HCT116 (cell line): ENCODE results near the gene TJAP1. TPM values are rescaled to one million over a fixed set of nuclear protein-coding genes. Genes with fewer than 3 reads are reported as not detected.

Experiments
- ATAC-seq: fragments of 200-7000 bp; cut with Tn5 transposase; 2 replicates; pipeline ENCODE4 v1.9.1; 2020; ENCODE audit warnings: mild to moderate bottlenecking, moderate library complexity
- BruUV-seq: library from RNA; stranded (reverse); fragments of 400-500 nt; replicated peaks from 2 replicates; lab custom pipeline; 2021; lab: Mats Ljungman, UMichigan
- CTCF ChIA-PET: fragments of 300-600 bp; sonication (Branson Sonifier 250); formaldehyde crosslinking; loops from one replicate; lab custom pipeline; 2021; ENCODE audit warnings: antibody characterized with exemption; lab: Charles Lee
- POLR2A ChIA-PET: fragments of 300-600, 350-600 bp; sonication (Branson Sonifier 250); formaldehyde crosslinking; loops from one replicate; lab custom pipeline; 2021; ENCODE audit warnings: antibody characterized with exemption; lab: Charles Lee
- RAD21 ChIA-PET, 2 experiments: fragments of 300-600 bp; sonication (Branson Sonifier 250); formaldehyde crosslinking; loops; one replicate each; lab custom pipeline; 2023; ENCODE audit warnings: low total read pairs in 2 of 2; ENCODE audit not compliant: uncharacterized antibody in 2 of 2, unreplicated experiment in 2 of 2, low non-redundant PET in 1 of 2; lab: Charles Lee
- DNase-seq: peaks from one replicate; pipeline ENCODE4 v3.0.0-alpha.2; 2010; ENCODE audit warnings: low read depth, low spot score
- H2AFZ ChIP-seq: fragments of 200-600 bp; shearing (Covaris generic), sonication (generic); 2 replicates; pipeline ENCODE4 v1.6.1; 2017; ENCODE audit warnings: low read depth, mixed run types, mixed read lengths, antibody characterized with exemption, low read length; ENCODE audit not compliant: poor library complexity, severe bottlenecking
- H3K27ac ChIP-seq: 2 replicates; pipeline ENCODE4 v1.5.1; 2012; ENCODE audit warnings: low read depth, low read length
- H3K27me3 ChIP-seq: fragments of 200-600 bp; sonication (generic); 2 replicates; pipeline ENCODE4 v1.6.1; 2016; ENCODE audit warnings: mixed run types, low read length, mixed read lengths; ENCODE audit not compliant: insufficient read depth
- H3K36me3 ChIP-seq, 2 experiments: fragments of 200-500 bp in 1 of 2; fragments of 200-600 bp in 1 of 2; sonication (Bioruptor generic) in 1 of 2; sonication (generic) in 1 of 2; 2 replicates each; pipeline versions ENCODE4 v1.5.1 to v1.6.1; 2014 to 2016; ENCODE audit warnings: low read length in 2 of 2, inconsistent platforms in 1 of 2, mixed read lengths in 1 of 2, mixed run types in 1 of 2; ENCODE audit not compliant: insufficient read depth in 2 of 2, control insufficient read depth in 1 of 2
- H3K4me1 ChIP-seq, 2 experiments: fragments of 200-600 bp in 1 of 2; sonication (generic) in 1 of 2; 2 replicates each; pipeline versions ENCODE4 v1.5.1 to v1.6.1; 2012 to 2017; ENCODE audit warnings: low read length in 2 of 2, inconsistent platforms in 1 of 2, mild to moderate bottlenecking in 1 of 2, mixed read lengths in 1 of 2, mixed run types in 1 of 2, moderate library complexity in 1 of 2; ENCODE audit not compliant: insufficient read depth in 2 of 2, control insufficient read depth in 1 of 2
- H3K4me2 ChIP-seq: fragments of 200-600 bp; sonication (generic); 2 replicates; pipeline ENCODE4 v1.6.1; 2017; ENCODE audit warnings: mixed run types, low read length, mixed read lengths
- H3K4me3 ChIP-seq, 2 experiments: fragments of 200-600 bp in 1 of 2; sonication (generic) in 1 of 2; replicated peaks in 1 of 2; 2 replicates each; pipeline ENCODE4 v1.5.1; 2011 to 2016; ENCODE audit warnings: low read length in 2 of 2, control low read depth in 1 of 2, low read depth in 1 of 2, mild to moderate bottlenecking in 1 of 2, mixed read lengths in 1 of 2, mixed run types in 1 of 2
- H3K79me2 ChIP-seq: fragments of 200-600 bp; sonication (generic); 2 replicates; pipeline ENCODE4 v1.6.1; 2017; ENCODE audit warnings: mild to moderate bottlenecking, mixed run types, low read length, moderate library complexity, mixed read lengths; ENCODE audit not compliant: insufficient read depth
- H3K9ac ChIP-seq: fragments of 200-600 bp; sonication (generic); 2 replicates; pipeline ENCODE4 v1.6.1; 2016; ENCODE audit warnings: low read length, mixed read lengths
- H3K9me2 ChIP-seq: fragments of 200-600 bp; sonication (generic), shearing (Covaris generic); 2 replicates; pipeline ENCODE4 v1.6.1; 2017; ENCODE audit warnings: mixed run types, mild to moderate bottlenecking, moderate library complexity; ENCODE audit not compliant: insufficient read depth
- H3K9me3 ChIP-seq, 2 experiments: fragments of 200-500 bp in 1 of 2; fragments of 200-600 bp in 1 of 2; sonication (Bioruptor generic) in 1 of 2; sonication (generic) in 1 of 2; 2 replicates each; pipeline ENCODE4 v1.6.1; 2014 to 2017; ENCODE audit warnings: low read length in 2 of 2, mixed read lengths in 2 of 2, inconsistent platforms in 1 of 2, low read depth in 1 of 2, mild to moderate bottlenecking in 1 of 2, mixed run types in 1 of 2, moderate library complexity in 1 of 2; ENCODE audit not compliant: control insufficient read depth in 1 of 2, insufficient read depth in 1 of 2
- H4K20me1 ChIP-seq: fragments of 200-600 bp; sonication (generic), shearing (Covaris generic); 2 replicates; pipeline ENCODE4 v1.6.1; 2017; ENCODE audit warnings: mixed run types, mild to moderate bottlenecking, moderate library complexity; ENCODE audit not compliant: insufficient read depth
- CTCF ChIP-seq, 3 experiments: fragments of 200-600 bp in 1 of 3; sonication (generic) in 1 of 3; IDR thresholded peaks in 2 of 3; conservative IDR thresholded peaks in 1 of 3; 2 replicates each; pipeline ENCODE4 v1.5.1; 2012 to 2017; ENCODE audit warnings: low read depth in 2 of 3, low read length in 2 of 3, antibody characterized with exemption in 1 of 3, borderline replicate concordance in 1 of 3, control low read depth in 1 of 3, mild to moderate bottlenecking in 1 of 3, mixed read lengths in 1 of 3, mixed run types in 1 of 3, moderate library complexity in 1 of 3; ENCODE audit not compliant: insufficient read depth in 1 of 3
- EGR1 ChIP-seq: IDR thresholded peaks from 2 replicates; pipeline ENCODE4 v1.6.1; 2012; ENCODE audit warnings: low read depth
- ELF1 ChIP-seq: IDR thresholded peaks from 2 replicates; pipeline ENCODE4 v1.6.1; 2012; ENCODE audit warnings: low read depth, borderline replicate concordance
- JUND ChIP-seq: IDR thresholded peaks from 2 replicates; pipeline ENCODE4 v1.6.1; 2012
- POLR2A ChIP-seq: IDR thresholded peaks from 2 replicates; pipeline ENCODE4 v1.7.0; 2011; ENCODE audit warnings: borderline replicate concordance; ENCODE audit not compliant: insufficient read depth, insufficient read length; ENCODE audit errors: extremely low read depth
- SP1 ChIP-seq: IDR thresholded peaks from 2 replicates; pipeline ENCODE4 v1.6.1; 2012; ENCODE audit warnings: low read depth
- TCF7L2 ChIP-seq: IDR thresholded peaks from 2 replicates; pipeline ENCODE4 v1.7.0; 2011; ENCODE audit warnings: borderline replicate concordance, inconsistent platforms; ENCODE audit not compliant: insufficient read depth, insufficient read length; ENCODE audit errors: extremely low read depth
- YY1 ChIP-seq: IDR thresholded peaks from 2 replicates; pipeline ENCODE4 v1.6.1; 2011; ENCODE audit warnings: low read length, low read depth, moderate library complexity, mild to moderate bottlenecking; ENCODE audit not compliant: insufficient replicate concordance; ENCODE audit errors: extremely low read depth
- ZBTB33 ChIP-seq: IDR thresholded peaks from 2 replicates; pipeline ENCODE4 v1.6.1; 2011; ENCODE audit warnings: mild to moderate bottlenecking, low read length, moderate library complexity; ENCODE audit not compliant: insufficient replicate concordance; ENCODE audit errors: extremely low read depth
- ZFX ChIP-seq: fragments of 450-650 bp; IDR thresholded peaks from 2 replicates; pipeline ENCODE4 v1.6.1; 2017
- intact Hi-C: fragments of 100-400 bp; cut with micrococcal nuclease; formaldehyde crosslinking; loops from 2 replicates; pipeline ENCODE4 v1.10.0; 2022
- total RNA-seq: library from RNA; stranded (reverse); gene quantifications from one replicate; pipeline ENCODE4 v1.2.1, GENCODE V29; 2021; ENCODE audit not compliant: unreplicated experiment

The TJAP1 gene
- total RNA-seq, 1 experiment from 2014 or later: 45.2 TPM

- H2AFZ ChIP-seq: no peak overlapping the region
- no peaks in the 10 kb centered on the region for H3K9me3 ChIP-seq
- no peaks in the 10 kb centered on the region for H3K9me2 ChIP-seq
- no peak overlapping the region for H3K27ac ChIP-seq
- intact Hi-C loops: no loop called here
- ChIA-PET RAD21 (no interaction called here), CTCF (no interaction called here), POLR2A (no interaction called here)
- no peak overlapping the region for H3K9ac ChIP-seq
- BruUV-seq: no TSS peak
- no peak for ATAC-seq
- H3K4me1 ChIP-seq: peaks cover 18 to 21% of the 10 kb centered on the region in 2 experiments
- H3K79me2 ChIP-seq: no peaks in the 10 kb centered on the region
- H3K27me3 ChIP-seq: no peaks in the 10 kb centered on the region
- no peaks in the 10 kb centered on the region for H4K20me1 ChIP-seq
- DNase-seq: no peak
- no peak overlapping the region for H3K4me3 ChIP-seq
- TF ChIP-seq SP1 (no peak), ELF1 (no peak), JUND (no peak), ZFX (no peak), ZBTB33 (no peak), EGR1 (no peak), TCF7L2 (no peak), CTCF (IDR thresholded peaks at IDR 0.05 in 2 of 3, conservative IDR thresholded peaks at IDR 0.05 in 1 of 3; ENCODE audit: borderline replicate concordance in 1 of 3, insufficient read depth in 1 of 3, low read depth in 2 of 3, low read length in 2 of 3) (no peak), YY1 (no peak), POLR2A (no peak)
- no peak overlapping the region for H3K4me2 ChIP-seq
- no peaks in the 10 kb centered on the region for H3K36me3 ChIP-seq
Observed at GRCh38 chr6:43468748-43469681, 8.4 kb upstream of the TJAP1 start.
